GM04504 (cell line): ENCODE results near the gene PRKAA2.
"Not testable (repeated sequence)": the region's sequence is repeated elsewhere in the genome, so short reads cannot be mapped to it uniquely, and the experiment has no call there.

ENCODE experiments used
- DNase-seq: peaks from one replicate; pipeline ENCODE4 v3.0.0-alpha.2; 2012; ENCODE audit warnings: low read depth

Gene PRKAA2

DNA sequence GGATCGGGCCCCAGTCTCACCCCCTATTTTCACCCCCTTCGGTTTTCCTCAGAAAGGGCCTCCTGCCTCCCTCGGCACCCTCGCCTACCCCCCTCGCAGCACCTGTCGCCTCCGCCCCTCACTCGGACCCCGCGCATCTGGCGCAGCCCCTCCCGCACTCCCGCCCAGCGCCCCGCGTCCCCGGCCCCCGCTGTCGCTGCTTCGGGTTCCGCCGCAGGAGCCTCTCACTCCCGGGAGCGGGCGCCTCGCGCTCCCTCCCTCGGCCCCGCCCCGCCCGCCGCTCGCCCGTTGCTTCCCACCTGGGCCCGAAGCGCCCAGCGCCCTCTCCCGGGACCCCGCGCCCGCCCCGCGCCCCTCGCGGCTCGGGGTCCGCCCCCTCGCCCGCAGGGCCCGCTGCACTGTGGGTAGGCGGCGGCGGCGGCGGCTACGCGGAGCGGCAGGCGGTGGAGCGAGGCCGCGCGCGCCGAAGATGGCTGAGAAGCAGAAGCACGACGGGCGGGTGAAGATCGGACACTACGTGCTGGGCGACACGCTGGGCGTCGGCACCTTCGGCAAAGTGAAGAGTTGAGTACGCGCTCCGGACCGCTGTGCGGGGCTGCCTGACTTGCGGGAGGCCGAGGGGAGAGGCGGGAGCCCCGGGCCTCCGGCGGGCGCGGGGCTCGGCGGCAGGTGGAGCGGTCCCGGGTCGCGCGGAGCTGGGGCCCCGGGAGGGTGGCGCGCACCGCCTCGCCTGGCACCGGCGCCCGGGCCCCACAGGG lies at the start of gene PRKAA2:
PRKAA2 (plus strand) TSS at position 396 of the 758 bp plus-strand sequence; CDS start at position 470, 74 bp downstream.
- DNase-seq = no peak

DNA sequence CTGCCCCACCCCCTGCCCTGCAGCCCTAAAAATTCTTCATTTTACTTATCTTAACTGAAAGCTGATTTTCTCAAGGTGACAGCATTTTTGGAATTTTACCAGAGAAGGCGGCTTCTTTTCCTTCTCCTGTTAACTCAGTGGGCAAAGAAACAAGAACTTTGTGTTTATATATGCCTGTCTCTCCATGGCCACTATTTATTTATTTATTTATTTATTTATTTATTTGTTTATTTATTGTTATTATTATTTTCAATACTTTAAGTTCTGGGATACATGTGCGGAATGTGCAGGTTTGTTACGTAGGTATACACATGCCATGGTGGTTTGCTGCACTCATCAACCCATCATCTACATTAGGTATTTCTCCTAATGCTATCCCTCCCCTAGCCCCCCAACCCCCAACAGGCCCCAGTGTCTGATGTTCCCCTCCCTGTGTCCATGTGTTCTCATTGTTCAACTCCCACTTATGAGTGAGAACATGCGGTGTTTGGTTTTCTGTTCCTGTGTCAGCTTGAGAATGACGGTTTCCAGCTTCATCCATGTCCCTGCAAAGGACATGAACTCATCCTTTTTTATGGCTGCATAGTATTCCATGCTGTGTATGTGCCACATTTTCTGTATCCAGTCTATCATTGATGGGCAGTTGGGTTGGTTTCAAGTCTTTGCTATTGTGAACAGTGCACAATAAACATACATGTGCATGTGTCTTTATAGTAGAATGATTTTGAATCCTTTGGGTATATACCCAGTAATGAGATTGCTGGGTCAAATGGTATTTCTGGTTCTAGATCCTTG lies 49.5 kb upstream of the PRKAA2 start:
- DNase-seq = not testable (repeated sequence)

DNA sequence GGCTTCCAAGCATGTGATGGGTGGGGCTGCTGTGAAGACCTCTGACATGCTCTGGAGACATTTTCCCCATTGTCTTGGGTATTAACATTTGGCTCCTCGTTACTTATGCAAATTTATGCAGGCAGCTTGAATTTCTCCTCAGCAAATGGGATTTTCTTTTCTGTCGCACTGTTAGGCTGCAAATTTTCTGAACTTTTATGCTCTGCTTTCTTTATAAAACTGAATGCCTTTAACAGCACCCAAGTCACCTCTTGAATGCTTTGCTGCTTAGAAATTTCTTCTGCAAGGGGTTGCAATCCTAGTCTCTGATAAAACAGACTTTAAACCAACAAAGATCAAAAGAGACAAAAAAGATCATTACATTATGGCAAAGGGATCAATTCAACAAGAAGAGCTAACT lies 35.0 kb upstream of the PRKAA2 start:
- DNase-seq = not testable (repeated sequence)

DNA sequence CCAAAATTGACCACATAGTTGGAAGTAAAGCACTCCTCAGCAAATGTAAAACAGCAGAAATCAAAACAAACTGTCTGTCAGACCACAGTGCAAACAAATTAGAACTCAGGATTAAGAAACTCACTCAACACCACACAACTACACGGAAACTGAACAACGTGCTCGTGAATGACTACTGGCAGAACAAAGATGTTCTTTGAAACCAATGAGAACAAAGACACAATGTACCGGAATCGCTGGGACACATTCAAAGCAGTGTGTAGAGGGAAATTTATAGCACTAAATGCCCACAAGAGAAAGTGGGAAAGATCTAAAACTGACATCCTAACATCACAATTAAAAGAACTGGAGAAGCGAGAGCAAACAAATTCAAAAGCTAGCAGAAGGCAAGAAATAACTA lies 34.3 kb upstream of the PRKAA2 start:
- not testable (repeated sequence) for DNase-seq

DNA sequence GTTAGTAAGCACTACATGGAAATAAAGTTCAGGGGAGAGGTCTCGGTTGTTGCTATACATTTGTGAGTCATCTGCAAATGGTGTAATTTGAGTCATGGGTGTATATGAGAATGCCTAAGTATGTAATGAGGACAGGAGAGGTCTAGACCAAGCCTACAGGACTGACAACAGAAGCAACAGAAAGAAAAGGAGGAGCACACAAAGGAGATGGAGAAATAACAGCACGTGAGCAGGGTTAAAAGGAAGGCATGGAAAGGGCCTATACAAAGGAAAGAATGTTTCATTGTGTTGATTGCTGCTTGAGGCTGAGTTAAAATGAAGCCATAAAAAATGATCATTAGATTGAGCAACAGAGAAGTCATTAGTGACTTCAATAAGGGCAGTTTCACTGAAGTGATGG lies 28.0 kb upstream of the PRKAA2 start:
- DNase-seq = no peak

DNA sequence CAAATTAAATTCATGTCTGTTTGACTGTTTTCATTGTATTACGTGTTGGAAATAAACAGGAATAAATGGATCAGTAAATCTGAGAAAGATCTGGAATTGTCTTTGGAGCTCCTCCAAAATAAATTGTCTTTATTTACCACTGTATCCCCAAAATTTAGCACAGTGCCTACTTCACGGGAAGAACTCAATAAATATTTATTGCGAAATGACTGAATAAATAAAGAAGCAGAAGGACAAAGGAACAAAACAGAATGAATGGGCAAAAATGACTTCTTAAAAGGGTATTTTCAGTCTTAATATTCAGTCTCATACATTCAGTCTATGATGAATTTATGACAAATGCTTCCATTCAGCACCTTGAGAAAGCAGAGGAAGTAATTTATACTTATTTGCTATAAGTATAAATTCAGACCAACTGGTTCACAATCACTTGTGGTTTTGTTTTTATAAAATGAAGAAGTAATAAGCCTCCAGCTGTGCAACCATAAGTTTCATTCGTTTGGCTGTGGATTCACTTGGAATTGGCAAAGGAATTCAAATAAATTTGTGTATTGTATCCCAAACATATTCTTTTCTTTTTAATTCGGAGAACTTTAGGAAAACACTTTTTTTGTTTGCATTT lies 19.2 kb upstream of the PRKAA2 start:
- DNase-seq = no peak

DNA sequence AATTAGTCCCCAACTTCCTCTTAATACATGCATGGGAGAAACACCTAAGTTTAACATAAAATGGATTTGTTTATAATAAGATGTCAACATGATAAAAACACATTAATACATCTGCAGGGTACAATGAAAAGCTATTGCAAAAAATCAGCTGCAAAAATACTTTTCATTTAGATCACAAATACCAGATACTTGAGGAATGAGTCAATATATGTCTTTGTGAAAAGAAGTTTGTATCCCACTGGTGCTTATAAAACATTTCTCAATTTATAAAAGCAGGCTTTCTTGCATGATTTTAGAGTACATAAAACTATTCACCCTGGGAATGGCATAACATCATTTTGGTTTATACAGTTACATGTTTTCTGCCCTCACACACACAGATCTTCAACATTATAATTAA lies 18.6 kb upstream of the PRKAA2 start:
- DNase-seq = peak; percentile 13

DNA sequence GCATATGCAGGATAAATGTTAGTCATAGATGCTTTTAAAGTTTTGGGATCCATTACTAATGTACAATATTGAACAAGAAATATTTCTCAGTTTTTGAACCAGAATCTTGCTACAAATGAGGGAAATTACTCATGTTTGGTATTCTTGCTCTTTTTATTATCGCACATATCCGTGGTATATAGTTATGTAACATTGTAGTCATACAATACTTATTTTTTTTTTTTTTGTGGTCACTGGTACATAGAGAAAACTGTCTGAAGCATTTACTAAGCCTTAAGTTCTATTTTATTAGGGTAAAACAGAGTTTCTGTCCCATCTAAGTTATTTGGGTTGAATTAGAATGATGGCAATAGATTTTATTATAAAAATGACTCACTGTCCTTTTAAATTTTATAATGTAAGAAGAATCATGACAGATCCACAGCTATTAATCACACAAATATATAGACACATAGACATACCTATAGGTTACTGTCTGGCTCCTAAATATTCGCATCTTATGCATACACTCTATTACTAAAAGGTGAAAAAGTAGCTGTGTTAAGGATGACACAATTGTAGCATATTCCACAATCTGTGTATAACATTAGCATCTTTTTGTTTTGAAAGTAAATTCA lies 18.0 kb upstream of the PRKAA2 start:
- DNase-seq = no peak

DNA sequence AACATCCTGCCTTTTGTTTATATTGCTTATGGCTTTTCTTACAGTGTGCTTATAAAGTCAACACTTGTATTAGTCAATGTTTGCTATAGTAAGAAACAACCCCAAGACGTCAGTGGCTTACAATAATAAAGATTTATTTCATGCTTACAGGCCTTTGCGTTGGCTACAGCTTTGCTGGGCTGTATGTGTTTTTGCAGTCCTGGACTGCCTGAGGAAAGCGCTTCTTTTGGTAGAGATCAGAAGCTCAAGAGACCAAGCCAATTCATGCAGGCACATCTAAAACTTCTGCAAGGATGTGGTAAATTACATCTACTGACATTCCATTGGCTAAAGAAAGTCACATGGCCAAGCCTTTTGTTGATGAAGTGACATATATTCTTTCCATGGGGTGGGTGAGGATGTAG lies 17.5 kb upstream of the PRKAA2 start:
- DNase-seq = no peak

DNA sequence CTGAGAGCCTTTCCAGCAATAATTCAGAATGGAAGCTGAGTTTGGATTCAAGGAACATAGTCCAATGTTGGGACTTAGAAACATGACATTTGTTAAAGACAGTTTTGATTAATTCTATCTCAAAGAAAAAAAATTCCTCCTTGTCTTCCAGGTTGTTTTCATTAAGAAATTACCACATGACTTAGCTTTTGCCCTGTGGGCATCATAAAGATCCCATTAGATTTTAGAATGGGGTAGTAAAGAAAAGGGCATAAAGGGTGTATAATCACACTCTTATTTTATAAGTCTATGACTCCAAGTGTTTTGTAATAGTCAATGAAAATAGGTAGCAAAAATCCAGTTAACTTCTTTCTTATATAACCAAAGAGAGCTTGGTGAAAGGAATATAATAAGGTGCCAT lies 14.3 kb upstream of the PRKAA2 start:
- DNase-seq = no peak

DNA sequence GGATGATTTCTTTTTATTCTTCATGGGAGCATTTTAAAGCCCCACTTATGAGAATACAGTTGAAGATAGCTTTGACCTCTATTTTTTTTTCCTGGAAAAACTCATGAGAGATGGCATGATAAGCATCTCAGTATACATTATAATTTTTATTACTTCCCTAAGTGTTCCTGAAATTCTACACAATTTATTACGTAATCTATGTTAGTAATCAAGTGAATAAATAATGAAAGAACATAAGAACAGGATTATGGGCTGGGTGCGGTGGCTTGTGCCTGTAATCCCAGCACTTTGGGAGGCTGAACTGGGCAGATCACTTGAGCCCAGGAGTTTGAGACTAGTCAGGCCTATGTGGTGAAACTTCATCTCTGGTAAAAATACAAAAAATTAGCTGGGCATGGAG lies 13.2 kb upstream of the PRKAA2 start:
- DNase-seq = no peak

DNA sequence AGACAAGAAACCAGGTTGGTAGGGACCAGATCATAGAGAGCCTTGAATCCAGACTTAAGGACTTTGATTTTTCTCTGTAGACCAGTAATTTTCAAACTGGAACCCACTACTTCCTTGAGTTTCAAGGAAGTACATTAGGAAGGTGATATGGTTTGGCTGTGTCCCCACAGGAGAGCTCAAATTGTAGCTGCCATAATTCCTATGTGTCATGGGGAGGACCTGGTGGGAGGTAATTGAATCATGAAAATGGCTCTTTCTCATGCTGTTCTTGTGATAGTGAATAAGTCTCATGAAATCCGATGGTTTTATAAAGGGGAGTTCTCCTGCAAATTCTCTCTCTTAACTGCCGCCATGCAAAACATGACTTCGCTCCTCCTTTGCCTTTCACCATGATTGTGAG lies 10.1 kb upstream of the PRKAA2 start:
- no peak for DNase-seq

DNA sequence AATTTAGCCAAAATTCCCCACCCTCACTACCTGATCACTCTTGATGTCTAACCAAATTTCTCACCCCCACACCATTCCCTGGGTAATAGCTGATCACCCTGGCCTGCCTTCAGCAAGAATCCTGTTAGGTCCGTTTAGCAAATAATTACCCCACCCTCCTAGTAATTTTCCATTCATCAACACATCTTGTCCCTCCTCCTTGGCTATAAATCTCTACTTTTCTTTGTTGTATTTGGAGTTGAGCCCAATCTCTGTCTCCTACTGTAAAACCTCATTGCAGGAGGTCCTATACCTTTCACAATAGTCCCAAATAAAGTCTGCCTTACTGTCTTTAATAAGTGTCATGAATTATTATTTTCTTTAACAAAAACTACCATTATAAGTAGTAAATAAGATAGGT lies 6.9 kb upstream of the PRKAA2 start:
- DNase-seq = no peak

DNA sequence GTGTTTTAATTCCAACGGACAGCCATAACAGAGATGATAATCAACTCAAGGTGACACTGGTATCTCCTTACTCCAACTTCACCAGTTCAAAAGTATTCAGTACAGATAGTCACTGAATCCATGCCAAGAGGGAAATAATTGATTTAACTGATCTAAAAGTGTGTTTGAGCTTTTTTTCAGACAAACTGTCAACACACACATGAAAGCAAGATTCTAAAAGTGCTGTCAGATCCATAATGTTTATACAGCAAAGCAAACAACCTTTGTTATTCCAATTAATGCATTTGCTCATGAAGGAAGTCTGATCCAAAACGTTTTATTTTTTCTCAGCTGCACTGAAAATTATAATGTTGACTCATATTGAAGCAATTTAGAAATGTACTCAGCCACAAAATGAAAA lies 5.9 kb upstream of the PRKAA2 start:
- no peak for DNase-seq

DNA sequence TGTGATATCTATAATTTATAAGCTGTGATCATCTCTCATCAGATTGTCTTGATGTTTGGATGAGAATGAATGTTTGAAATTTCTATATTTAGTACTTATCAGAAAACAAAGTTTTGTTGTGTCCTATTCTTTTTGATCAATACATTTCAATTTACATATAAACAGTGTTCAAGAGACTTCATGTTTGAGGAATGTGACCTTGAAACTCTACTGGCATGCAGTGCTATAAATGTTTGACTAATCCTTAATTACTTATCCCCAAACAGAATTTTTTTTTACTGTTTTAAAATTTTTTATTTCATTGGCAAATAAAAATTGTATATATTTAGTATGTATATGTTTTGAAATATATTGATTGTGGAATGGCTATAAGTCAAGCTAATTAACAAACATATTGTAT lies 1.5 kb upstream of the PRKAA2 start:
- DNase-seq = no peak

DNA sequence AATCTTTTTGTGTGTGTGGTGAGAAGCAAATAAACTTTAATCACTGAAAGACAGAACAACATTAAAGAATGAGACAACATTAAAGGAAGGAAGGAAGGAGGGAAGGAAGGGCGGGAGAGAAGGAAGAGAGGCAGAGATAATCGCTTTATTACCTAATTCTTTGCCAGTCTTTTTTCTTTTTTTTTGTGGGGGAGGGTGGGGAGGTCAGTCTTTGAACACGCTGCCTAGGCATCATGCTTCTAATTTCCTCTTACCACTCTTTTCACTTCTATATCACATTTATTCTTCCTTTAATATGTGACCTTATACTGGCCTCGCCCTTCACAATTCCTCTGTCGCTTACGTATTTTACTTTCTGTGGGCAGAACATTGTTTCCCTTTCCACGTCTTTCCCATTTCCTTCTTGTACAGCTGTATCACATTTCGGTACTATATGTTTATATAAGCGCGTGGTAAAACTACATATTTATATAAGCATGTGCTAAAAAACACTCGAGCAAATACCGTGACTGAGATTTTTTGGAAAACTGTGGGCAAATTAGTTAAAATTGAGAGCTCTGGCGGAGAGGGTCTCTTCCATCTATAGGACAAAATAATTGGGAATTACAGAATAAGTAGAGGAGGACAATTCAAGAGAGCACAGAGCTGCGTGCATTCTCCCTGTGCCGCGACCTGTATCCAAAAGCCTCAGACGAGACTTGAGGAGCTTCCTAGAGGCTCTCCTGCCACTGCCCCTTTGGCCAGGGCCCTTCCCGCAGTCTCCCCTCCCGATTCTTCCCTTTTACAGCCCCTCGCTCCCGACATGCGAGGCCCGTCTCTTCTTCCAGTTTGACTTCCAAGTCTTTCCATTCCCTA lies 823 bp upstream of the PRKAA2 start:
- no peak for DNase-seq

DNA sequence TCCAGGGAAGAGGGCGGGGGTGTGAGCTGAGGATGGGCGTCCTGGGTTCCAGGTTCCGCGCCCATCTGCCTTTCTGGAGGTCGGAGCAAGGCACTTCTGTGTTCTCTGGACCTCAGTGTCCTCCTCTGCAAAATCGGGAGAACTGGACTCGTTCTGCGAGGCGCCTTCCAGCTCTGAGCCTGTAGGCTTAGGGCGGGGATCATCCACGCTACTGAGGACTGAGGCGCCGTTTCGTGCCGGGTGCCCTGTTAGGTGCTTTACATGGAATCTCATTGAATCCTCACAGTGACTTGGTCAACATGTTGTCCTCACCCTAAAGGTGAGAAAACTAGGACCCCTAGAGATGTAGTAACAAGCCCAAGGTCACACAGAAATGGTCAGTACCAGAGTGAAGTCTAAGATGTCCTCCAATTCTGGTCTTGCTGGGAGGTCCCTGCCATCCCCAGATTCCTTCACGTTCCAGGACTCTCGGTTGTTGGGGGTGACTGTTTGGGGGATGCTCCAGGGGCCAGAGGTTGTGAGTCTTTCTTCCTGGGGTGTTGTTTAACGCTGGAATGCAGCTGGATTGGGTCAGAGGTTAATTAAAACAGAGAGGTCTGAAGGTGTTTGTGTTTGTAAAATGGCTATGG lies 677 bp downstream of the PRKAA2 start:
- no peak for DNase-seq

DNA sequence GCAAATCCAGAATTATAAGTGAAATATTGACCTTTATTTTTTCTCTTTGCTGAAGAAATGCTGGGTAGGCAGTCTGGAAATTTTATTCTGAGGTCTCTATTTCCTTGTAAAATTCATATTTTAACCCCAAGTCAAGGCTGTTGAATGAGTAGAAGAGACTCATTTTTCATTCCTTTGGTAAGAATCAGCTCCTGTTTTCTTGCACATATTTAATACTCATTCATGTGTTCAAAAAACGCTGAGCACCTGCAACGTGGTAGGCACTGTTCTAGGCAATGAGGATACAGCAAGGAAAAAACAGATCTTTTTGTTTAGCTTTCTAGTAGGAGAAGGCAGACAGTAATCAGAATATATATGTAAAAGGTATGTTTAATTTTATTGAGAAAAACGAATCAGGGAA lies 1.5 kb downstream of the PRKAA2 start:
- no peak for DNase-seq

DNA sequence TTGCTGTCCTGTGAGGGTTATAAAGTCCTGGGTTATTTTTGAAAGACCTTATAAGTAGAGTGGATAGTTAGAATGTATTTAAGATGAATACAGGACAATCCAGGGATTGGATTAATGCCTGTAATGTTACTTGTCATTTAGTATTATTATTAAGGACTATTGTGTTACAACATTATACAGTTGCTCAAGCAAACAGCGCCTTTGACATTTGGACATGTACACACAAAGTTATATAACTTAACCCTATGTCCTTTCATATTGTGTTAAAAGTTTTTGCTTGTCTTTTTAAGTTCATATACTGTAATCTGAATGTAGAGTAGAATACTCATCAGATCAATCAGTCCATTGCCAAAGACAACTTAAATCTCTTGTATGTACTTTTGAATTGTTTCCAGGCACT lies 2.0 kb downstream of the PRKAA2 start:
- no peak for DNase-seq

DNA sequence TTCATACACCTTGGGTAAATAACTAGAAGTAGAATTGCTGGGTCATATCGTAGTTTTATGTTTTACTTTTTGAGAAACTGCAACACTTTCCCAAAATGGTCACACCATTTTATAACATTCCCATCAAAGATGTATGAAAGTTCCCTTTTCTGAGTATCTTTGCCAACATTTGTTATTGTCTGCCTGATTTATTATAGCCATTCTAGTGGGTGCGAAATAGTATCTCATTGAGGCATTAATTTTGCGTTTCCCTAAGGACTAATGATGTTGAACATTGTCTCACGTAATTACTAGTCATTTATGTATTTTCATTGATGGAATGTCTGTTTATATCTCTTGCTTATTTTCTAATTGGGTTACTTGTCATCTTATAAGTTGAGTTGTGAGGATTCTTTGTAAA lies 3.4 kb downstream of the PRKAA2 start:
- DNase-seq = no peak
